ENCODE data around the gene SMPD2. TPM values are rescaled to one million over a fixed set of nuclear protein-coding genes. Genes with fewer than 3 reads are reported as not detected.

SMPD2 gene
- total RNA-seq, 4 donors from 2014 or later, result 21.8 to 34.5 (median 28.1) TPM

GRCh38 chr6:109482905-109483734 lies 42.6 kb downstream of the SMPD2 start, which contains the start of gene ZBTB24:
Gene ZBTB24, minus strand, starts transcription at chr6:109483219. Its CDS starts 1,193 bp downstream, at chr6:109482026.
- Histone ChIP-seq H3K9me3 (no peaks in the 10 kb centered on the region), H3K36me3 (peaks cover 8% of the 10 kb centered on the region)

GRCh38 chr6:109483735-109484057 lies 43.2 kb downstream of the SMPD2 start:
- no peak for TF ChIP-seq CTCF (IDR thresholded peaks at IDR 0.05)
- TF ChIP-seq EP300 (IDR thresholded peaks at IDR 0.05), result no peak
- TF ChIP-seq POLR2A (IDR thresholded peaks at IDR 0.05), result no peak
- TF ChIP-seq POLR2AphosphoS5 (IDR thresholded peaks at IDR 0.05), result no peak
- H3K27ac ChIP-seq, result peak overlapping the region; percentile 95
- H3K4me3 ChIP-seq, result peak overlapping the region; percentile 93
- no peaks in the 10 kb centered on the region for H3K9me3 ChIP-seq
- H3K27me3 ChIP-seq, result no peaks in the 10 kb centered on the region
- peaks cover 40% of the 10 kb centered on the region for H3K4me1 ChIP-seq
- 2% methylated on average over 6 of the region's 6 CpGs for WGBS
- H3K36me3 ChIP-seq, result peaks cover 8% of the 10 kb centered on the region
- DNase-seq (ENCODE audit: low spot score in 2 of 2), result no peak

More at GRCh38 chr6:109482905-109483734, 42.6 kb downstream of the SMPD2 start, which contains the start of gene ZBTB24:
- TF ChIP-seq POLR2AphosphoS5 (IDR thresholded peaks at IDR 0.05) (peak; percentile 22 to 74 (median 30)), POLR2A (IDR thresholded peaks at IDR 0.05) (peak; percentile 54 to 65), CTCF (IDR thresholded peaks at IDR 0.05) (no peak), EP300 (IDR thresholded peaks at IDR 0.05) (no peak)
- peak; percentile 92 to 95 for DNase-seq (ENCODE audit: low spot score in 2 of 2)
- H3K4me1 ChIP-seq, result peaks cover 46% of the 10 kb centered on the region
- peak within 1 kb of the TSS; percentile 95 for H3K27ac ChIP-seq
- no peaks in the 10 kb centered on the region for H3K27me3 ChIP-seq
- peak within 1 kb of the TSS; percentile 93 for H3K4me3 ChIP-seq
- 2% methylated on average over 18 of the region's 97 CpGs for WGBS

- DNase-seq (ENCODE audit: low spot score in 2 of 2), result no peak
- peak overlapping the region; percentile 95 for H3K27ac ChIP-seq
- H3K27me3 ChIP-seq, result no peaks in the 10 kb centered on the region
- H3K9me3 ChIP-seq, result no peaks in the 10 kb centered on the region
- H3K36me3 ChIP-seq, result peaks cover 8% of the 10 kb centered on the region
- WGBS, result 37% methylated on average over 3 of the region's 3 CpGs
- no peak overlapping the region for H3K4me3 ChIP-seq
- TF ChIP-seq EP300 (IDR thresholded peaks at IDR 0.05) (no peak), POLR2AphosphoS5 (IDR thresholded peaks at IDR 0.05) (no peak), CTCF (IDR thresholded peaks at IDR 0.05) (no peak), POLR2A (IDR thresholded peaks at IDR 0.05) (no peak)
- H3K4me1 ChIP-seq, result peaks cover 37% of the 10 kb centered on the region
Observed at GRCh38 chr6:109484122-109484521, 43.6 kb downstream of the SMPD2 start.

GRCh38 chr6:109485266-109485935 lies 44.9 kb downstream of the SMPD2 start:
- WGBS, result 80% methylated on average over 3 of the region's 3 CpGs
- Histone ChIP-seq H3K27ac (no peak overlapping the region), H3K27me3 (no peaks in the 10 kb centered on the region), H3K36me3 (peaks cover 8% of the 10 kb centered on the region), H3K4me3 (no peak overlapping the region), H3K9me3 (no peaks in the 10 kb centered on the region), H3K4me1 (peaks cover 27% of the 10 kb centered on the region)
- TF ChIP-seq EP300 (IDR thresholded peaks at IDR 0.05) (no peak), CTCF (IDR thresholded peaks at IDR 0.05) (no peak), POLR2A (IDR thresholded peaks at IDR 0.05) (no peak), POLR2AphosphoS5 (IDR thresholded peaks at IDR 0.05) (no peak)
- DNase-seq (ENCODE audit: low spot score in 2 of 2), result no peak

GRCh38 chr6:109486068-109486467 lies 45.5 kb downstream of the SMPD2 start:
- TF ChIP-seq CTCF (IDR thresholded peaks at IDR 0.05) (no peak), POLR2AphosphoS5 (IDR thresholded peaks at IDR 0.05) (no peak), POLR2A (IDR thresholded peaks at IDR 0.05) (no peak), EP300 (IDR thresholded peaks at IDR 0.05) (no peak)
- DNase-seq (ENCODE audit: low spot score in 2 of 2), result no peak

More at GRCh38 chr6:109486068-109486467, 45.5 kb downstream of the SMPD2 start:
- 85% methylated on average over 1 of the region's 1 CpG for WGBS
- no peaks in the 10 kb centered on the region for H3K27me3 ChIP-seq
- no peak overlapping the region for H3K4me3 ChIP-seq
- peaks cover 7% of the 10 kb centered on the region for H3K36me3 ChIP-seq
- no peak overlapping the region for H3K27ac ChIP-seq
- H3K9me3 ChIP-seq, result no peaks in the 10 kb centered on the region
- peaks cover 20% of the 10 kb centered on the region for H3K4me1 ChIP-seq
